Measurements from ENCODE around the gene ADAR.
A peak's percentile ranks its signal among the peaks of the same experiment; 100 is the strongest.

The ADAR gene

GRCh38 chr1:154608397-154609270, 648 bp upstream of the ADAR start:
- DNase-seq (ENCODE audit: low spot score in 2 of 2): peak; percentile 17 to 38
- Mint-ChIP-seq H3K4me3 (peak overlapping the region; percentile 97), H3K27me3 (no peaks in the 10 kb centered on the region), H3K9me3 (no peaks in the 10 kb centered on the region), H3K4me1 (peaks cover 47% of the 10 kb centered on the region), H3K27ac (peak overlapping the region; percentile 98), H3K36me3 (peaks cover 3% of the 10 kb centered on the region)
- ATAC-seq (ENCODE audit: low read depth): peak; percentile 18

GRCh38 chr1:154607106-154607608, 829 bp downstream of the ADAR start:
- Mint-ChIP-seq H3K27me3 (no peaks in the 10 kb centered on the region), H3K9me3 (no peaks in the 10 kb centered on the region), H3K27ac (peak overlapping the region; percentile 98), H3K36me3 (peaks cover 3% of the 10 kb centered on the region), H3K4me3 (peak overlapping the region; percentile 97), H3K4me1 (peaks cover 48% of the 10 kb centered on the region)
- ATAC-seq (ENCODE audit: low read depth) (no peak), DNase-seq (ENCODE audit: low spot score in 2 of 2) (no peak)

GRCh38 chr1:154605534-154605933, 2.5 kb downstream of the ADAR start:
- Mint-ChIP-seq H3K36me3 (peaks cover 3% of the 10 kb centered on the region), H3K4me3 (no peak overlapping the region), H3K9me3 (no peaks in the 10 kb centered on the region), H3K27ac (peak overlapping the region; percentile 67), H3K4me1 (peaks cover 42% of the 10 kb centered on the region), H3K27me3 (no peaks in the 10 kb centered on the region)
- ATAC-seq (ENCODE audit: low read depth): no peak
- no peak for DNase-seq (ENCODE audit: low spot score in 2 of 2)

- Mint-ChIP-seq H3K9me3 (no peaks in the 10 kb centered on the region), H3K4me3 (no peak overlapping the region), H3K4me1 (peaks cover 37% of the 10 kb centered on the region), H3K27ac (peak overlapping the region; percentile 26), H3K36me3 (peaks cover 9% of the 10 kb centered on the region), H3K27me3 (no peaks in the 10 kb centered on the region)
- DNase-seq (ENCODE audit: low spot score in 2 of 2) (no peak), ATAC-seq (ENCODE audit: low read depth) (no peak)
Measured at GRCh38 chr1:154603317-154603716, 4.7 kb downstream of the ADAR start.

GRCh38 chr1:154599658-154600057, 8.3 kb downstream of the ADAR start:
- no peak for DNase-seq (ENCODE audit: low spot score in 2 of 2)
- no peak for ATAC-seq (ENCODE audit: low read depth)
- Mint-ChIP-seq H3K36me3 (peaks cover 21% of the 10 kb centered on the region), H3K27ac (peak overlapping the region; percentile 53), H3K9me3 (no peaks in the 10 kb centered on the region), H3K4me1 (peaks cover 15% of the 10 kb centered on the region), H3K4me3 (no peak overlapping the region), H3K27me3 (no peaks in the 10 kb centered on the region)

- no peaks in the 10 kb centered on the region for H3K27me3 Mint-ChIP-seq
- DNase-seq (ENCODE audit: low spot score in 2 of 2): no peak
- peaks cover 10% of the 10 kb centered on the region for H3K4me1 Mint-ChIP-seq
- ATAC-seq (ENCODE audit: low read depth): no peak
- H3K36me3 Mint-ChIP-seq: peaks cover 26% of the 10 kb centered on the region
- no peak overlapping the region for H3K4me3 Mint-ChIP-seq
- H3K27ac Mint-ChIP-seq: no peak overlapping the region
- H3K9me3 Mint-ChIP-seq: no peaks in the 10 kb centered on the region
Measured at GRCh38 chr1:154598871-154599635, 8.9 kb downstream of the ADAR start.

GRCh38 chr1:154595621-154596020, 12.4 kb downstream of the ADAR start:
- Mint-ChIP-seq H3K36me3 (peaks cover 42% of the 10 kb centered on the region), H3K9me3 (no peaks in the 10 kb centered on the region), H3K27ac (no peak overlapping the region), H3K27me3 (no peaks in the 10 kb centered on the region), H3K4me3 (no peak overlapping the region), H3K4me1 (peaks cover 6% of the 10 kb centered on the region)
- DNase-seq (ENCODE audit: low spot score in 2 of 2): no peak
- ATAC-seq (ENCODE audit: low read depth): no peak

GRCh38 chr1:154594811-154595210, 13.2 kb downstream of the ADAR start:
- ATAC-seq (ENCODE audit: low read depth): no peak

GRCh38 chr1:154593390-154593789, 14.6 kb downstream of the ADAR start:
- DNase-seq (ENCODE audit: low spot score in 2 of 2): no peak
- Mint-ChIP-seq H3K36me3 (peaks cover 47% of the 10 kb centered on the region), H3K4me1 (no peaks in the 10 kb centered on the region), H3K27ac (no peak overlapping the region), H3K27me3 (no peaks in the 10 kb centered on the region), H3K4me3 (no peak overlapping the region), H3K9me3 (no peaks in the 10 kb centered on the region)
- ATAC-seq (ENCODE audit: low read depth): no peak

More at GRCh38 chr1:154594811-154595210, 13.2 kb downstream of the ADAR start:
- no peaks in the 10 kb centered on the region for H3K9me3 Mint-ChIP-seq
- peaks cover 42% of the 10 kb centered on the region for H3K36me3 Mint-ChIP-seq
- H3K27ac Mint-ChIP-seq: no peak overlapping the region
- no peak for DNase-seq (ENCODE audit: low spot score in 2 of 2)
- H3K27me3 Mint-ChIP-seq: no peaks in the 10 kb centered on the region
- H3K4me3 Mint-ChIP-seq: no peak overlapping the region
- peaks cover 3% of the 10 kb centered on the region for H3K4me1 Mint-ChIP-seq

GRCh38 chr1:154591206-154591605, 16.8 kb downstream of the ADAR start:
- peaks cover 53% of the 10 kb centered on the region for H3K36me3 Mint-ChIP-seq
- no peaks in the 10 kb centered on the region for H3K27me3 Mint-ChIP-seq
- no peak overlapping the region for H3K27ac Mint-ChIP-seq
- no peak overlapping the region for H3K4me3 Mint-ChIP-seq
- ATAC-seq (ENCODE audit: low read depth): no peak
- H3K9me3 Mint-ChIP-seq: no peaks in the 10 kb centered on the region
- peaks cover 2% of the 10 kb centered on the region for H3K4me1 Mint-ChIP-seq
- DNase-seq (ENCODE audit: low spot score in 2 of 2): no peak

GRCh38 chr1:154590756-154591155, 17.2 kb downstream of the ADAR start:
- H3K27me3 Mint-ChIP-seq: no peaks in the 10 kb centered on the region
- peaks cover 3% of the 10 kb centered on the region for H3K4me1 Mint-ChIP-seq
- no peaks in the 10 kb centered on the region for H3K9me3 Mint-ChIP-seq
- no peak overlapping the region for H3K27ac Mint-ChIP-seq
- no peak for ATAC-seq (ENCODE audit: low read depth)
- H3K4me3 Mint-ChIP-seq: no peak overlapping the region
- DNase-seq (ENCODE audit: low spot score in 2 of 2): no peak
- H3K36me3 Mint-ChIP-seq: peaks cover 56% of the 10 kb centered on the region

- DNase-seq (ENCODE audit: low spot score in 2 of 2) (no peak), ATAC-seq (ENCODE audit: low read depth) (no peak)
- H3K36me3 Mint-ChIP-seq: peaks cover 62% of the 10 kb centered on the region
- peaks cover 8% of the 10 kb centered on the region for H3K4me1 Mint-ChIP-seq
- no peak overlapping the region for H3K4me3 Mint-ChIP-seq
- H3K9me3 Mint-ChIP-seq: no peaks in the 10 kb centered on the region
- no peak overlapping the region for H3K27ac Mint-ChIP-seq
- no peaks in the 10 kb centered on the region for H3K27me3 Mint-ChIP-seq
Measured at GRCh38 chr1:154589780-154590179, 18.2 kb downstream of the ADAR start.

GRCh38 chr1:154586641-154587040, 21.3 kb downstream of the ADAR start:
- no peak for ATAC-seq (ENCODE audit: low read depth)
- Mint-ChIP-seq H3K27me3 (no peaks in the 10 kb centered on the region), H3K27ac (peak overlapping the region; percentile 6), H3K36me3 (peaks cover 54% of the 10 kb centered on the region), H3K9me3 (no peaks in the 10 kb centered on the region), H3K4me3 (no peak overlapping the region), H3K4me1 (peaks cover 13% of the 10 kb centered on the region)
- no peak for DNase-seq (ENCODE audit: low spot score in 2 of 2)

GRCh38 chr1:154586231-154586630, 21.8 kb downstream of the ADAR start:
- Mint-ChIP-seq H3K4me1 (peaks cover 13% of the 10 kb centered on the region), H3K9me3 (no peaks in the 10 kb centered on the region), H3K27ac (peak overlapping the region; percentile 67), H3K4me3 (no peak overlapping the region), H3K36me3 (peaks cover 52% of the 10 kb centered on the region), H3K27me3 (no peaks in the 10 kb centered on the region)
- no peak for DNase-seq (ENCODE audit: low spot score in 2 of 2)
- ATAC-seq (ENCODE audit: low read depth): no peak
